ENCODE data around the gene RAPGEF1. TPM values are rescaled to one million over a fixed set of nuclear protein-coding genes. Genes with fewer than 3 reads are reported as not detected.
A peak's percentile ranks its signal among the peaks of the same experiment; 100 is the strongest.

Gene RAPGEF1
- total and polyA plus RNA-seq, 2 of the 13 experiments (the other 11 are each of a cell fraction or from before 2014, with no cell fraction given) = 21.2 to 38.9 TPM

DNA sequence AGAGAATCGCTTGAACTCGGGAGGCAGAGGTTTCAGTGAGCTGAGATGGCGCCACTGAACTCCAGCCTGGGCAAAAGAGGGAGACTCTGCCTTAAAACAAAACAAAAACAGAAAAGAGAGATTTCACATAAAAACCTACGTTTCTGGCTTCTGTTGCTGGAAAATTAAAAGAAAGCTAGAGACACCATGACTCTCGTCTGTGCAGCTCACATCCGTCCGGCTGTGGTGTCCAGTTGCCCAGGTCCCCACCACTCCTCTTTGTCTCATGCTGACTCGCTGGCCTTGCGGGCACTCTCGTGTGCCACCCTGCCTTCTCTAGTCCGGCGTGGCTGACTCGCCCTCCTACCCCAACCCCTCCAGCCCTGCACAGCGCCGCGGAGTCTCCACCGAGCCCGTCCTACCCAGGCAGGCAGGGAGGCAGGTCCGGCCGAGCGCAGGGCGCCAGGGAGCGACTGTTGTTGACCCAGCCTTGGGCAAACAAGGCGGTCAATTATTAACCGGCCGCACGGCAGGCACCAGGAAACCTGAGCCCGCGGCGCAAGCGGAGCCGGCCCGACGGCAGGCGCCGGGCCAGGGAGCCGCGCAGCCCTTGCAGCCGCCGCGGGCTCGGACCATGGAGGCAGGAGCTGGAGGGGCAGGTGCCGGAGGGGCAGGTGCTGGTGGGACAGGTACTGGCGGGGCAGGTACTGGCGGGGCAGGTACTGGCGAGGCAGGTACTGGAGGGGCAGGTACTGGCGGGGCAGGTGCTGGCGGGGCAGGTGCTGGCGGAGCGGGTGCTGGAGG, 194.7 kb downstream of the RAPGEF1 start, which contains the start of gene PRRT1B (continued):
- TF ChIP-seq ZNF281 (CRISPR knock-in tag; IDR thresholded peaks at IDR 0.05; ENCODE audit: borderline replicate concordance) (peak; percentile 33; the same call in 1 of the 2 replicates), CBFB (CRISPR knock-in tag; IDR thresholded peaks at IDR 0.05) (peak; percentile 99), FOXO1 (CRISPR knock-in tag; IDR thresholded peaks at IDR 0.05) (peak; percentile 95), ZNF337 (CRISPR knock-in tag; IDR thresholded peaks at IDR 0.05; ENCODE audit: borderline replicate concordance, low read depth) (no peak), ZNF782 (CRISPR knock-in tag; IDR thresholded peaks at IDR 0.05; ENCODE audit: borderline replicate concordance) (peak; percentile 68; the same call in 1 of the 2 replicates), E2F1 (CRISPR knock-in tag; IDR thresholded peaks at IDR 0.05) (0 out of 2 replicates have a peak, but pooled peaks have one; percentile 56), MEIS1 (CRISPR knock-in tag; IDR thresholded peaks at IDR 0.05; ENCODE audit: borderline replicate concordance) (0 out of 2 replicates have a peak, but pooled peaks have one; percentile 69), REXO4 (CRISPR knock-in tag; IDR thresholded peaks at IDR 0.05; ENCODE audit: borderline replicate concordance) (no peak), TSC22D2 (CRISPR knock-in tag; IDR thresholded peaks at IDR 0.05; ENCODE audit: borderline replicate concordance) (no peak; the same call in 1 of the 2 replicates), NFYC (CRISPR knock-in tag; IDR thresholded peaks at IDR 0.05) (no peak), POGZ (CRISPR knock-in tag; IDR thresholded peaks at IDR 0.05) (peak; percentile 76), ZNF792 (CRISPR knock-in tag; IDR thresholded peaks at IDR 0.05) (0 out of 2 replicates have a peak, but pooled peaks have one; percentile 23), SIX4 (CRISPR knock-in tag; IDR thresholded peaks at IDR 0.05) (peak; percentile 97), THAP11 (CRISPR knock-in tag; IDR thresholded peaks at IDR 0.05) (peak; percentile 81), ZSCAN29 (CRISPR knock-in tag; conservative IDR thresholded peaks at IDR 0.05) (peak; percentile 55; the same call in 1 of the 2 replicates), XRCC5 (optimal IDR thresholded peaks at IDR 0.05; ENCODE audit: low read length) (peak; percentile 80), ZSCAN25 (CRISPR knock-in tag; IDR thresholded peaks at IDR 0.05) (peak; percentile 87), GRHL1 (CRISPR knock-in tag; conservative IDR thresholded peaks at IDR 0.05) (no peak), MAFF (IDR thresholded peaks at IDR 0.05; ENCODE audit: low read depth, low read length) (no peak)
- TF ChIP-seq, protein P1, sequence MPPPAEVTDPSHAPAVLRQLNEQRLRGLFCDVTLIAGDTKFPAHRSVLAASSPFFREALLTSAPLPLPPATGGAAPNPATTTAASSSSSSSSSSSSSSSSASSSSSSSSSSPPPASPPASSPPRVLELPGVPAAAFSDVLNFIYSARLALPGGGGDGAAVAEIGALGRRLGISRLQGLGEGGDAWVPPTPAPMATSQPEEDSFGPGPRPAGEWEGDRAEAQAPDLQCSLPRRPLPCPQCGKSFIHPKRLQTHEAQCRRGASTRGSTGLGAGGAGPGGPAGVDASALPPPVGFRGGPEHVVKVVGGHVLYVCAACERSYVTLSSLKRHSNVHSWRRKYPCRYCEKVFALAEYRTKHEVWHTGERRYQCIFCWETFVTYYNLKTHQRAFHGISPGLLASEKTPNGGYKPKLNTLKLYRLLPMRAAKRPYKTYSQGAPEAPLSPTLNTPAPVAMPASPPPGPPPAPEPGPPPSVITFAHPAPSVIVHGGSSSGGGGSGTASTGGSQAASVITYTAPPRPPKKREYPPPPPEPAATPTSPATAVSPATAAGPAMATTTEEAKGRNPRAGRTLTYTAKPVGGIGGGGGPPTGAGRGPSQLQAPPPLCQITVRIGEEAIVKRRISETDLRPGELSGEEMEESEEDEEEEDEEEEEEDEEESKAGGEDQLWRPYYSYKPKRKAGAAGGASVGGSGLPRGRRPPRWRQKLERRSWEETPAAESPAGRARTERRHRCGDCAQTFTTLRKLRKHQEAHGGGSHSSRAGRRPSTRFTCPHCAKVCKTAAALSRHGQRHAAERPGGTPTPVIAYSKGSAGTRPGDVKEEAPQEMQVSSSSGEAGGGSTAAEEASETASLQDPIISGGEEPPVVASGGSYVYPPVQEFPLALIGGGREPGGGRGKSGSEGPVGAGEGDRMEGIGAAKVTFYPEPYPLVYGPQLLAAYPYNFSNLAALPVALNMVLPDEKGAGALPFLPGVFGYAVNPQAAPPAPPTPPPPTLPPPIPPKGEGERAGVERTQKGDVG (CRISPR knock-in tag; IDR thresholded peaks at IDR 0.05; ENCODE audit: borderline replicate concordance) = no peak
